ENCODE results near the gene OR10A3.
A peak's percentile ranks its signal among the peaks of the same experiment; 100 is the strongest.
"Not testable (repeated sequence)": the region's sequence is repeated elsewhere in the genome, so short reads cannot be mapped to it uniquely, and the experiment has no call there.

Gene OR10A3, protein sequence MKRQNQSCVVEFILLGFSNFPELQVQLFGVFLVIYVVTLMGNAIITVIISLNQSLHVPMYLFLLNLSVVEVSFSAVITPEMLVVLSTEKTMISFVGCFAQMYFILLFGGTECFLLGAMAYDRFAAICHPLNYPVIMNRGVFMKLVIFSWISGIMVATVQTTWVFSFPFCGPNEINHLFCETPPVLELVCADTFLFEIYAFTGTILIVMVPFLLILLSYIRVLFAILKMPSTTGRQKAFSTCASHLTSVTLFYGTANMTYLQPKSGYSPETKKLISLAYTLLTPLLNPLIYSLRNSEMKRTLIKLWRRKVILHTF
- 0 reads per million in 2 donors for total RNA-seq

DNA sequence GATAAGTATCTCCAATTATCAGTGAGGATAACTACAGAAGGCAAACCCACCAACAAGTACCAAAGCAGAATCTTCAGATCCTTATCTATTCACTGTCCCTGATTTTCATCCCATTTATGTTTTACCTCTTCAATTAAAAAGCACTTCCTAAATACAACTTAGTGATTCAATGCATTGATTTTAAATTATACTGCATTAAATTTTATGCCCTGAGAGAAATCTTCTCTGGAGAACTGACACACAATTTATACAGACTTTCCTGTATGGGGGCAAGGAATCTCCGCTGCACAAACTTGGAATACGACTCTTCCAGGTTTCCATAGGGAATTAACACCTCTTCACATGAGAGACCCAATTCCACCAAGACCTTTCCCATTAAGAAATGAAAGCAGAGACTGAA lies at the start of gene OR10A3:
OR10A3 (minus strand) TSS at position 101 of the 400 bp plus-strand sequence. CDS start 2,188 bp downstream, outside the sequence.
- DNase-seq = no peak

- not testable (repeated sequence) for DNase-seq
Observed at GRCh38 chr11:7987560-7987883, 46.0 kb upstream of the OR10A3 start.

- DNase-seq = peak; percentile 50 to 99 (median 83)
Observed at GRCh38 chr11:7986768-7987559, 45.5 kb upstream of the OR10A3 start, which contains the start of gene EIF3F. TSS of gene EIF3F (plus strand) at chr11:7987337. CDS start at chr11:7987353, 16 bp downstream.

DNA sequence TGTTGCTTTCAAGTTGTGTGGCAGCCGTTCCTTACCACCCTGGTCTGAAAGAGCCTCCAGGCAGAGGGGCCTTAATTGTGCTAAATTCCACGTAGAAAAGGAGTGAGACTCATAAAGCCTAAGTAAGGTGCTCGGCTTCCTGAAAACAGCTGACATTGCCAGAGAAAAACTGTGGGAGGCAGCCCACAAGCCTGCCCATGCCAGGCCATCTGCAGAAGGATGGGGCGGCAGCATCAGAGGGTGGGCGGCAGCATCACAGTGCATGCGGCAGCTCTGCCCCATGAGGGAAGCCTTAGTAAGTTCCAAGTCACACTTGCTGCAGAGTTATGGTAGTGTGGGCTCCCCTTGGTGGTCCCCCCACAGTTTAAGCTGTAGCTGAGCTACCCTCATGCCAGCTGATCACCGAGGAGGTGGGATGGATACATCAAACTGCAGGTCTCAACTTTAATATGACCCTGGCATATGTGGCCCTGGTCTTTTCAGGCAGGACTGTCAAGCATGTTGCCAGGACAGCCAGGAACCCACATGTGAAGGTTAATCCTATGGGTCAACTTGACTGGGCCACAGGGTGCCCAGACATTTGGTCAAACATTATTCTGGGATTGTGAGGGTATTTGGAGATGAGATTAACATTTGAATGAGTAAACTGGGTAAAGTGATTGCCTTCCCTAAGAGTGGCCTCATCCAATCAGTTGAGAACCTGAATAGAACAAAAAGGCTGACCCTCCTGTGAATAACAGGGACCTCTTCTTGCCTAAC lies 42.5 kb upstream of the OR10A3 start:
- no peak for DNase-seq

DNA sequence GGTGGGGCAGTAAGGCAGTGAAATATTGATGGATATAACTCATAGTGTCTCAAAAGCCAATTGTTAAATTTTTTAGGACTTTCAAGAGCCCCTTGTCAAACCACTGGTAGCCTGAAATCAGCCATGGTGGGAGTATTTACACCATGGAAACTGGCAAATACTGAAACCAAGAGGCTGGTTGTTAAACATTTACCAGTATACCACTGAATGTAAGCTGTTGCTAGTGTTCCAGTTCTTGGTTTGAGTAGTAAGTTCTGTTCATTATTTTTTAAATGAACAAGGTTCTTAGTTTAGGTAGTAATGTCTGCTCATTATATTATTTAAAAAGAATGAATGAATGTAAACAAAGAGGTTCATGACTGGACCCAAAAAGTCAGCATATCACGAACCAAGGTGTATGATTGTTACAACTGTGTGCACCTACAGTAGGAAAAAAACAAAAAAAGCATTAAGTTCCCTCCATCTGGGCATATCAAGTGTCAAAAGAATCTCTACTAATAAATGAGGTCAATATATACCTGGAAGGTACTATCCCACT lies 41.1 kb upstream of the OR10A3 start:
- no peak for DNase-seq

DNA sequence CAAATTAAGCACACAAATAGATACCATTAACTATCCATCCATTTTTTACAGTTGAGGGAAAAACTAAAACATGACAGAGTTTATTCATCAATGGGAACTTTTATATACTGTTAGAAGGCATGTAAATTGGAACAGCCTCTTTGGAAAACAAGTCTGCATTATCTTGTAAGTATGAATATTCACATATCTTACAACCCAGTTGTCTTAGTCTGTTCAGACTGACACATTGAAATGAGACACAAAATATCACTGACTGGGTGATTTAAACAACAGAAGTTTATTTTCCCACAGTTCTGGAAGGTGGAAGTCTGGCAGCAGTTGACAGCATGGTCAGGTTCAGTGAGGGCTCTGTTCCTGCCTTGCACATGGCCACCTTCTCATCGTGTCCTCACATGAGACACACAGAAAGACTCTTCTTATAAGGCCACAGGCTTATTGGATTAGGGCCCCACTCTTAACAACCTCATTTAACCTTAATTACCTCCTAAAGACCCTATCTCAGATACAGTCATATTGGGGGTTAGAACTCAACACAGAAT lies 40.2 kb upstream of the OR10A3 start:
- no peak for DNase-seq

DNA sequence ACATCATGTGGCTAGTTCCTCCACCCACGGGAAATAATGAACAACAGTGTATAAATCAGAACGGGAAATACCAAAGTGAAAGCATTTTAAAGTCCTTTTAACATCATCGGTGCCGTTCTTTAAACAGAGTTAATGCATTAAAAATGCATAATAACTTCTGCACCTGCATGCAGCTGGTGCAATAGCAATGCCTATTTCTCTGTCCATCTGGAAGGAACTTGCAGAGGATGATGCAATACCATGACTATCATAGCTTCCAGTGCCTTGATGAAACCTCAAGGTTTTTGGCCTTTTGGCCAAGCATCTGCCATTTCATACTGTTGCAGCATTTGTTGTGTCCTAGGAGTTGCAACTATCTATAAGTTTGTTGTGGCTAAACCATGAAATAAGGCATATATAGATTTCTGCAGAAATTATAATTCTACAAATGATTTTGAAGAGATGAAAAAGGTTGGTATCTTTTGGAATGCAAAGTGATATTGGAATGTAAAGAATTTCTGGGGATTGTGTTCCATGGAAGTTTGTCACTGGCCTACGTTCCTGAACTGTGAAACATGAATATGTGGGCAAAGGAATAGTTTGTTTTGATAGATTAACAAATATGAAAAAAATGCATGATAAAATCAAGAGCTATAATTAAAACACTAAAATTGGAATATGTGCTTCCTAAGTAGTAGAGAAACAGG lies 35.9 kb upstream of the OR10A3 start:
- no peak for DNase-seq

DNA sequence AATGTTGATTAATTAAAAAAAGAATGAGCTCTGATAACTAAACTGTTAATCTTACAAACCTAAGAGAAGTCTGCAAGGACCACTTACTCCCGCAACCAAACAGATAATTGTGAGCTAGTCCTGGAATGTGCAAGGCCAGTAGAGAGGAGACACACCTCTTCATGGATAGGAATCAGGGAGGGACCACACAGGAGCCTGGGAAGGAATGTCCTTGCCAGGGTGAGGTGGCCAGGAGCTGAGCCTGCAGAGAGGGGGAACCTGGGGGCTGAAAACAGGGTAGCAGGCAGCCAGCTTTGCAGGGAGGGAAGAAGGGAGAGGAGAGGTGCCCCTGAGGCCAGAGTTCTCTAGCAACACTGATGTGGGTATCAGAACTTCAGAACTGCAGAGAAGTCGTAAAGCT lies 33.2 kb upstream of the OR10A3 start:
- no peak for DNase-seq

GRCh38 chr11:7973011-7973410 lies 31.5 kb upstream of the OR10A3 start:
- DNase-seq = no peak

DNA sequence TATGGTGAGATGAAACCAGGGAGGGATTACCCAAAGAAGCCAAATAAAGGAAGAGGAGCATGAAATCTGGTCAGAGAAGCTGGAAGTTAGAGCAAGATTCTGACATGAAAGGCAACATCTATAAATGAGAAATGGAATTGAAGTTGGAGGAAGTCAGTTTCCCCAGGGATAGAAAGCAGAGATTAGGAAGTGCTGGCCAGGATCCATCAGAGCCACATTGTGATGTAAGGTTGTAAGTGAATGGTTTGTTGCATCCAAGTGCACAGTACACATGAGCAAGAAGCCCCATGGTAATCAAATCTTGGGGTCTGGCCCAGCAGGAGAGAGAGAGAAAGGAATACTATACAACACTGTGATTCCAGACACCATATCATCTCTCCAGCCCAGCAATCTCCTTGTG lies 30.3 kb upstream of the OR10A3 start:
- no peak for DNase-seq

DNA sequence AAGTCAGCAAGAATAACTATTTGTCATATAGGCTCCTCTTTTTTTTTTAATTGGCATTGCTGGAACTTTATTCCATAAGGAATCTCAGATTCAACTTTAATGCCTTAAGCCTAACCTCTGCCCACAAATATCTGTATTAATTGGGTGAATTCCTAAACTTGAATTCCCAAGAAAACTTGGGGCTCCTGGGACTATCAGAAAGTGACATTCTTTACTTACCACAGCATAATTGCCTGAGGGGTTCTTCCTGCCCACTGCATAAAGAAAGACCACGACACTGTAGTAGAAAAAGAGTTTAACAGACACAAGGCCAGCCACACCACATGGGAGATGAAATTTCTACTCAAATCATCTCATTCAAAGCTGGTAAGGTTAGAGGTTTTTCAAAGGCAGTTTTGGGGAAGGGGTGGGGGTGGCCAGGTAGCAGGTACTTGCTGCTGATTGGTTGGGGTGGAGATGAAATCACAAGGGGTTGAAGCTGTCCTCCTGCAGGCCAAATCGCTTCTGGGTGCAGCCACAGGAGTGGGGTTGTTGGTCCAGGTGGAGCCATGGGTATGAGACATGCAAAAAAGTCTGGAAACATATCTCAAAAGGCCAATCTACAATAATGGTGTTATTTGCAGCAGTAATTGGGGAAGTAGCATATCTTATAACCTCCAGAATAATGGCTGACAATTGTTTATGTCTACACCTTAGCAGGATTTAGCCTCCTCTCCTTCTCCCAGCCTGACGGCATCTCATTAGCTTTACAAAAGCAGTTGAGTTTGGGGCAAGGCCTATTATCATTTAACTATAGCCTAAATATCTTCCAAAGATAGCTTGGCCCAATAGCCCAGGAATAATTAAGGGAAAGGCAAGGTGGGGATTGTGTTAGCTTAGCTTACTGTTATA lies 28.5 kb upstream of the OR10A3 start:
- no peak for DNase-seq

DNA sequence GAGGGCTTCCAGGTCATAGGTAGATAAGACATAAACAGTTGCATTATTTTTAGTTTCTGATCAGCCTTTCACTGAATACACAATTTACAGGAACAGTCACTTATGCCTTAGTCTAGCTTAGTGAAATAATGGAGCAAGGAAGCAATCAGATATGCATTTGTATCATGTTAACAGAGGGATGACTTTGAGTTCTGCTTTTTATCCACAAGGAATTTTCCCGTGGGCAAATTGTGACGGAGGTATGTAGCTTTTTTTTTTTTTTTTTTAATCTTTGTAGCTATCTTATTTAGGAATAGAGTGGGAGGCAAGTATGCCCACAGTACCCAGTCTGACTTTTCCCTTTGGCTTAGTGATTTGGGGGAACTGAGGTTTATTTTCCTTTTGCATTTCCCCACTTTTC lies 27.2 kb upstream of the OR10A3 start:
- DNase-seq = no peak

DNA sequence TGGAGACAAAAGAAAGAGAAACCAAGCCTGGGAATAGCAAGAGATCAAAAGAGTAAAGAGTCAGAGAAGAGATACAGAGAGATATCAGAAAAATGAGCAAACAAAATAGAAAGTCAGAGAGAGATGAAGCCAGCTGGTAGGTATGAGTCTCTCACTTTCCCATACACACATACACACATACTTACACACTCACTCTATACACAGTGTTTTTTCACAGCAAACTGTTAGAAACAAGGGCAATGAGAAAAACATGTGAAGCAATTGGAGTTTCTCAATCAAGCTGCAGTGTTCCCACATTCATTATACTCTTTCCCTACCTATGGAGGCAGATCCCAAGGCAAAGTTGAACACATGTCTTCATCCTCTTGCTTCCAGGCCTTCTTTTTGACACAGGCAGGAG lies 26.3 kb upstream of the OR10A3 start:
- no peak for DNase-seq

DNA sequence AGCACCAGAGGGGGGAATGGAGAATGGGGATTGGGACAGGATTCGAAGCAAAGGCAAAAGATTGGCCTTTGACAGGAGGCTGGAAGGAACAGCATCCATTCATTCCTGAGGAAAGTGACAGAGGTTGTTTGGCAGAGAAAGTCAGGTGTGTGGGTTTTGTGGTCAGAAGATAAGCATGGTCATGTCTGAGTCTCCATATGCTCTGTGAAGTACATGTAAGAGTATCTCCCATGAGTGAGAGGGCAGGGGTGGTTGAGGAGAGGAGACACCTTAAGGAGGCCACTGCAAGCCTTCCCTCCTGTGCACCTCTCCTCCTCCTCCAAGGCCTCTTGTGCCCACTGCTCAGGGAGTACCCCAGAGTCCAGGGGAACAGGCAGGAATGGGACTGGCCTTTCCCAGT lies 25.6 kb upstream of the OR10A3 start:
- DNase-seq = no peak

- no peak for DNase-seq
Observed at GRCh38 chr11:7965386-7965785, 23.9 kb upstream of the OR10A3 start, which contains the start of gene NLRP10. TSS of gene NLRP10 (minus strand) at chr11:7965447. CDS start at chr11:7963495, 1,952 bp downstream.

- no peak for DNase-seq
Observed at GRCh38 chr11:7964873-7965272, 23.4 kb upstream of the OR10A3 start.

DNA sequence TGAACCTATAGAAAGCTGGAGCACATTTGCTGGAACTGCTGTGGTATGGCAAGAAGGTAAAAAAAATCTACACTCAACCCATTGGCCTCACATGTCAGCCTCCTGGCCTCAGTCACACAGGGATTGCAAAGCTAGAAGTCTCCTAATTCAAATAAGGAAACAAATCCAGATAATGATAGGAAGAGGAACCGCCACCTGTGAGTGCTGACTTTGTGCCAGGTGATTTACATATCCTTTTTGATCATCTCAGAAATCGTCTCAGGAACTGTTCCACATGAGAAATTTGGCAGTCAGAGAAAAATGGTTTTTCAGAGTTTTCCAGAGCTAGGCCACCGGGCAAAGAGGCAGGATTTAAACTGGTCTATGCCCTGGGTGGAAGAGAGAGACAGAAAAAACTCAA lies 22.8 kb upstream of the OR10A3 start:
- no peak for DNase-seq

DNA sequence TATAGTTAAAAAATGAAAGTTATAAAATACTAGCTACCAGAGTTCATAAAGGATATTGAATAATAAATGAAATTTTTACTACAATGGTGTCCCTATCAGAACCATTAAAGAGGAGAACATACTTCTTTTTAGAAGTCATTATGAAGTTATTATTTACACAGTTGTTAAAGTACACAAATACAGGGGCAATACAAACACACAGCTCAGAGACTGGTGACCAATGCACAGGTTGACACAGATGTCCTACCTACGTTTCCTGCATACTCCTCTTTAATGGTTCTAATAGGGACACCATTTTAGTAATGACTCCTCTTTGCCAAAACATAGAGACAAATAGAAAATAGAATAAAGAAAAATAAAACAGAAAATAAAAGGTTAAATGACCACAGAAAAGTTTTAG lies 13.7 kb upstream of the OR10A3 start:
- DNase-seq = no peak

DNA sequence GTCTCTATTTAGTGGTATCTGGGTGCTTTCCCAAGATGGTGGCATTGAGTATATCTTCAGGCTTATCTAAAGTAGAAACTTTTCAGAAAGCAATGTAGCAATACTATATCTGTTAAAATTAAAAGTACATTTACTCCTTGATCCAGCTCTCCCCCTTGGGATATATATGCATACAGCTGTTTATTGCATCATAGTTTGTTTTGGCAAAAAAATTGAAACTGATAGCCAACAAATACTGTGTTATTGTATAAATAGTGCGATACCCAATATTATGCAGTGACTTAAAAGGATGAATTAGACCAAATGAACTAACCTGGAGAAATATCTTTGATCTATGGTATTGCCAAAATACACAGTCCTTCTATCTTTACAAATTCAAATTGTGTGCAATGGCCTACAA lies 8.4 kb upstream of the OR10A3 start:
- no peak for DNase-seq

GRCh38 chr11:7944123-7944522 lies 2.6 kb upstream of the OR10A3 start:
- no peak for DNase-seq

DNA sequence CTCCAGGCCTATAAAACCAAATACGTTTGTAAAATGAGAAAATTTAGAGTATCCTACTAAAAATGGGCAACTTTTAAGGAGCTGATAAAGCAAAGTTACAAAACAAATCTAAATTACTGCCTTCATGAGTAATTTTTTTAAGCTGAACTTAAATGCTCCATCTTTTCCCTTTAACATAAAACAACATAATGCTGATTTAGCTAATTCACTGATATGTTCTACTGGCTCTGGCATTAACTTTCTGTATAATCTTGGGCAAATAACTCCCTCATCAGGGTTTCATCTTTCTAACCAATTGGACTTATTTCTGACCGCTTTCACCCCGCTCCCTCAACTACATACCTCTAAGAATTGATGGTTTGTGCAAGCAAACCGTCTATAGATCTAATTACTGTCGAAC lies 362 bp downstream of the OR10A3 start:
- DNase-seq = no peak

Measured in T-helper 2 cell (primary cell).